ENCODE data around the gene TPTE. TPM values are rescaled to one million over a fixed set of nuclear protein-coding genes. Genes with fewer than 3 reads are reported as not detected.
"Not testable (repeated sequence)": the region's sequence is repeated elsewhere in the genome, so short reads cannot be mapped to it uniquely, and the experiment has no call there.

Gene TPTE
- total RNA-seq (2013; cell fraction: nucleolus; rRNA removed), result not detected in 2 replicates
- total RNA-seq (2014; rRNA removed) (not detected in 2 replicates), total RNA-seq (2014; rRNA removed; fragmentation: Illumina TruSeq; extraction: Trizol) (not detected in 2 replicates), total RNA-seq (2021) (not detected in 2 replicates), polyA plus RNA-seq (2011; rRNA removed) (0.03 TPM in 1 of 2 replicates, not detected in the other), polyA plus RNA-seq (2014; fragmentation: Illumina TruSeq; extraction: Trizol) (not detected in 2 replicates), polyA plus RNA-seq (2014; fragmentation: Nextera tagmentation; extraction: Ambion mirVana) (not detected), polyA plus RNA-seq (2014; rRNA removed) (not detected in 2 replicates), polyA plus RNA-seq (2016; fragmentation: Nextera tagmentation; extraction: Ambion mirVana) (not detected), polyA minus RNA-seq (2011; rRNA and poly(A)+ RNA removed) (not detected in 2 replicates), Bru-seq, nascent RNA (not detected), BruChase-seq, experiment 1, labeled RNA remaining after a 6-hour chase (not detected), BruChase-seq, experiment 2, labeled RNA remaining after a 2-hour chase (not detected)
- polyA plus RNA-seq (2011; ENCODE audit: low read depth), result not detected
- not detected in 2 replicates for polyA plus RNA-seq (2011; cell fraction: cytosol; rRNA removed)
- polyA plus RNA-seq (2011; cell fraction: nucleus; rRNA removed), result 0.06 TPM in 1 of 2 replicates, not detected in the other
- not detected in 2 replicates for polyA plus RNA-seq (2012)
- not detected in 2 replicates for polyA minus RNA-seq (2011; cell fraction: cytosol; rRNA and poly(A)+ RNA removed)
- not detected in 2 replicates for polyA minus RNA-seq (2011; cell fraction: nucleus; rRNA and poly(A)+ RNA removed)
- long read RNA-seq, experiment 1, result 0 reads
- long read RNA-seq, experiment 2, result 0 reads

- DNase-seq (ENCODE audit: low read depth, low spot score) (no peak), ATAC-seq (no peak), FAIRE-seq (no peak)
- no peak within 1 kb of the TSS for H3K9ac ChIP-seq (ENCODE audit: control insufficient read depth, insufficient read depth, low read length)
- no peak within 1 kb of the TSS for H3K27ac ChIP-seq (ENCODE audit: control insufficient read depth, insufficient read depth)
- no peak within 1 kb of the TSS for H3K4me3 ChIP-seq
- no peaks in the 10 kb centered on the region for H3K79me2 ChIP-seq (ENCODE audit: control insufficient read depth, insufficient read depth, low read length)
- no peaks in the 10 kb centered on the region for H3K4me1 ChIP-seq (ENCODE audit: control insufficient read depth, insufficient read depth, low read length)
- intact Hi-C loops (cut with micrococcal nuclease; ENCODE audit: unreplicated experiment) (no loop called here), in situ Hi-C loops (cut with MboI) (no loop called here)
- ChIA-PET RAD21 (ENCODE audit: unreplicated experiment) (no interaction called here), CTCF (no interaction called here), POLR2A (no interaction called here), SMC1A (ENCODE audit: uncharacterized antibody, unreplicated experiment) (no interaction called here)
- H3K4me2 ChIP-seq (ENCODE audit: control insufficient read depth, insufficient read depth), result no peak within 1 kb of the TSS
- H3K9me3 ChIP-seq (replicated peaks; ENCODE audit: control insufficient read depth, insufficient read depth, low read length), result no peaks in the 10 kb centered on the region; the same call in 2 of the 3 replicates
- H3K36me3 ChIP-seq (ENCODE audit: control insufficient read depth in 2 of 2, insufficient read depth in 2 of 2, low read length in 1 of 2), result no peaks in the 10 kb centered on the region
- no TSS peak for BruUV-seq (replicated peaks)
- TF ChIP-seq IRF4 (IDR thresholded peaks at IDR 0.05; ENCODE audit: low read depth, low read length), result no peak
- TF ChIP-seq GATAD2B (conservative IDR thresholded peaks at IDR 0.05; ENCODE audit: low read depth), result no peak
- no peak for TF ChIP-seq ZBTB4 (CRISPR knock-in tag; IDR thresholded peaks at IDR 0.05)
- no peak for TF ChIP-seq ZNF217 (IDR thresholded peaks at IDR 0.05)
- no peak for TF ChIP-seq TCF3 (IDR thresholded peaks at IDR 0.05; ENCODE audit: borderline replicate concordance, insufficient read depth, low read depth, low read length)
- no peak for TF ChIP-seq ZNF622 (IDR thresholded peaks at IDR 0.05)
- WGBS (ENCODE audit: insufficient coverage, insufficient replicate concordance, low lambda C conversion rate, missing lambda C conversion rate), result 70% methylated on average over 14 of the region's 66 CpGs
- H3K27me3 ChIP-seq (replicated peaks in 1 of 2; ENCODE audit: control insufficient read depth in 2 of 2, insufficient read depth in 2 of 2, low read length in 1 of 2), result no peaks in the 10 kb centered on the region
- H2AFZ ChIP-seq (ENCODE audit: control insufficient read depth, low read depth, low read length), result no peak within 1 kb of the TSS
- H4K20me1 ChIP-seq (ENCODE audit: control insufficient read depth, insufficient read depth), result no peaks in the 10 kb centered on the region
Measured at GRCh38 chr21:10521091-10521598, at the start of gene TPTE. TSS of gene TPTE (plus strand) at chr21:10521583. CDS start at chr21:10538724, 17,141 bp downstream.

GRCh38 chr21:10471999-10472398 is 49.4 kb upstream of the TPTE start:
- H3K79me2 ChIP-seq (ENCODE audit: control insufficient read depth, insufficient read depth, low read length); FAIRE-seq; BruUV-seq (replicated peaks); ATAC-seq; intact Hi-C loops (cut with micrococcal nuclease; ENCODE audit: unreplicated experiment); POLR2A ChIA-PET; H2AFZ ChIP-seq (ENCODE audit: control insufficient read depth, low read depth, low read length); H3K27me3 ChIP-seq (replicated peaks in 1 of 2; ENCODE audit: control insufficient read depth in 2 of 2, insufficient read depth in 2 of 2, low read length in 1 of 2); H3K4me3 ChIP-seq; H3K4me1 ChIP-seq (ENCODE audit: control insufficient read depth, insufficient read depth, low read length); H4K20me1 ChIP-seq (ENCODE audit: control insufficient read depth, insufficient read depth); CTCF ChIA-PET; DNase-seq (ENCODE audit: low read depth, low spot score); H3K9ac ChIP-seq (ENCODE audit: control insufficient read depth, insufficient read depth, low read length); SMC1A ChIA-PET (ENCODE audit: uncharacterized antibody, unreplicated experiment); H3K9me3 ChIP-seq (replicated peaks; ENCODE audit: control insufficient read depth, insufficient read depth, low read length); H3K36me3 ChIP-seq (ENCODE audit: control insufficient read depth in 2 of 2, insufficient read depth in 2 of 2, low read length in 1 of 2); H3K27ac ChIP-seq (ENCODE audit: control insufficient read depth, insufficient read depth); in situ Hi-C loops (cut with MboI); RAD21 ChIA-PET (ENCODE audit: unreplicated experiment); H3K4me2 ChIP-seq (ENCODE audit: control insufficient read depth, insufficient read depth): not testable (repeated sequence)
